GM12878 (cell line): ENCODE measurements around the gene TSPAN19. TPM values are rescaled to one million over a fixed set of nuclear protein-coding genes. Genes with fewer than 3 reads are reported as not detected.

Source experiments
- ATAC-seq: fragments of 200-7000 bp; cut with Tn5 transposase; 3 replicates; pipeline ENCODE4 v1.9.1; 2020; ENCODE audit warnings: mild to moderate bottlenecking, moderate library complexity
- BruUV-seq: library from RNA; stranded (reverse); fragments of 400-500 nt; replicated peaks from 2 replicates; lab custom pipeline; 2021; lab: Mats Ljungman, UMichigan
- CTCF ChIA-PET: fragments of 300-600 bp; sonication (Branson Sonifier 250); formaldehyde crosslinking; extraction: SDS; loops from one replicate; lab custom pipeline; 2021; ENCODE audit warnings: inconsistent platforms; lab: Yijun Ruan, JAX
- POLR2A ChIA-PET: fragments of 350-600 bp; formaldehyde crosslinking; extraction: SDS; loops from one replicate; lab custom pipeline; 2021; ENCODE audit warnings: inconsistent platforms; lab: Charles Lee
- RAD21 ChIA-PET: fragments of 300-600 bp; sonication (Branson Sonifier 250); formaldehyde crosslinking; loops from one replicate; lab custom pipeline; 2023; ENCODE audit warnings: antibody characterized with exemption; ENCODE audit not compliant: unreplicated experiment; lab: Charles Lee
- SMC1A ChIA-PET: fragments of 300-600 bp; sonication (Branson Sonifier 250); formaldehyde crosslinking; loops from one replicate; lab custom pipeline; 2023; ENCODE audit not compliant: unreplicated experiment, uncharacterized antibody; lab: Charles Lee
- DNase-seq: peaks from one replicate; pipeline ENCODE4 v3.0.0-alpha.2; 2011; ENCODE audit warnings: low read depth, low spot score
- FAIRE-seq: peaks from 3 replicates; lab custom pipeline; 2011; peaks lifted over from hg19 to GRCh38; lab: Jason Lieb, UNC
- H2AFZ ChIP-seq: 2 replicates; pipeline ENCODE4 v1.6.0; 2011; ENCODE audit warnings: low read depth, low read length, control low read depth; ENCODE audit not compliant: control insufficient read depth
- H3K27ac ChIP-seq: 2 replicates; pipeline ENCODE4 v1.5.1; 2011; ENCODE audit warnings: control low read depth; ENCODE audit not compliant: control insufficient read depth, insufficient read depth
- H3K27me3 ChIP-seq, 2 experiments: replicated peaks in 1 of 2; 2 replicates each; pipeline versions ENCODE4 v1.6.0 to v1.6.1; 2011; ENCODE audit warnings: low read length in 1 of 2; ENCODE audit not compliant: control insufficient read depth in 2 of 2, insufficient read depth in 2 of 2
- H3K36me3 ChIP-seq, 2 experiments: 2 replicates each; pipeline ENCODE4 v1.5.1; 2011; ENCODE audit warnings: low read length in 1 of 2; ENCODE audit not compliant: control insufficient read depth in 2 of 2, insufficient read depth in 2 of 2
- H3K4me1 ChIP-seq: 2 replicates; pipeline ENCODE4 v1.6.1; 2011; ENCODE audit warnings: mild to moderate bottlenecking, low read length, moderate library complexity, mixed read lengths; ENCODE audit not compliant: control insufficient read depth, insufficient read depth
- H3K4me2 ChIP-seq: 2 replicates; pipeline ENCODE4 v1.6.0; 2011; ENCODE audit warnings: control low read depth; ENCODE audit not compliant: control insufficient read depth, insufficient read depth
- H3K4me3 ChIP-seq: fragments of 200-600 bp; sonication (generic); 2 replicates; pipeline ENCODE4 v1.5.1; 2016
- H3K79me2 ChIP-seq: 2 replicates; pipeline ENCODE4 v1.6.0; 2011; ENCODE audit warnings: low read length; ENCODE audit not compliant: control insufficient read depth, insufficient read depth
- H3K9ac ChIP-seq: 2 replicates; pipeline ENCODE4 v1.8.0; 2011; ENCODE audit warnings: low read length, control low read depth, mixed read lengths; ENCODE audit not compliant: control insufficient read depth, insufficient read depth
- H3K9me3 ChIP-seq: replicated peaks from 3 replicates; pipeline ENCODE4 v1.5.1; 2011; ENCODE audit warnings: mild to moderate bottlenecking, low read length; ENCODE audit not compliant: control insufficient read depth, insufficient read depth
- H4K20me1 ChIP-seq: 2 replicates; pipeline ENCODE4 v1.6.0; 2011; ENCODE audit not compliant: control insufficient read depth, insufficient read depth
- EGR1 ChIP-seq, 2 experiments: IDR thresholded peaks; 1 replicate in 1 of 2; 2 replicates in 1 of 2; pipeline ENCODE4 v1.6.1; 2011 to 2012; ENCODE audit warnings: low read depth in 2 of 2, low read length in 2 of 2, borderline replicate concordance in 1 of 2, mild to moderate bottlenecking in 1 of 2, moderate library complexity in 1 of 2
- ETV6 ChIP-seq, 2 experiments: fragments of 450-650 bp in 1 of 2; IDR thresholded peaks in 1 of 2; conservative IDR thresholded peaks in 1 of 2; 2 replicates each; pipeline ENCODE4 v1.6.1; 2014; ENCODE audit warnings: antibody characterized with exemption in 1 of 2, borderline replicate concordance in 1 of 2, low read depth in 1 of 2, mild to moderate bottlenecking in 1 of 2, moderate library complexity in 1 of 2
- GABPA ChIP-seq: IDR thresholded peaks from 2 replicates; pipeline ENCODE4 v1.6.1; 2014; ENCODE audit warnings: antibody characterized with exemption, low read depth, mild to moderate bottlenecking, inconsistent platforms
- JUNB ChIP-seq: IDR thresholded peaks from 2 replicates; pipeline ENCODE4 v1.6.1; 2016; ENCODE audit warnings: antibody characterized with exemption, mild to moderate bottlenecking
- MTA2 ChIP-seq: fragments of 450-650 bp; IDR thresholded peaks from 2 replicates; pipeline ENCODE4 v1.6.1; 2016; ENCODE audit warnings: low read depth, mild to moderate bottlenecking, moderate library complexity
- PBX3 ChIP-seq: IDR thresholded peaks from 2 replicates; pipeline ENCODE4 v1.6.1; 2011; ENCODE audit warnings: mild to moderate bottlenecking, low read depth, low read length, moderate library complexity; ENCODE audit not compliant: insufficient replicate concordance
- PML ChIP-seq: IDR thresholded peaks from 2 replicates; pipeline ENCODE4 v1.6.1; 2012; ENCODE audit warnings: low read length, inconsistent platforms
- POLR2A ChIP-seq: IDR thresholded peaks from 2 replicates; pipeline ENCODE4 v1.6.1; 2011; ENCODE audit warnings: low read depth, mild to moderate bottlenecking, low read length
- POU2F2 ChIP-seq: IDR thresholded peaks from 3 replicates; pipeline ENCODE4 v1.6.1; 2011; ENCODE audit warnings: low read depth, mild to moderate bottlenecking, low read length, borderline replicate concordance
- RAD51 ChIP-seq: fragments of 450-650 bp; IDR thresholded peaks from 2 replicates; pipeline ENCODE4 v1.6.1; 2016; ENCODE audit warnings: moderate library complexity, mild to moderate bottlenecking, inconsistent platforms
- RELA ChIP-seq: fragments of 450-650 bp; IDR thresholded peaks from 2 replicates; pipeline ENCODE4 v1.8.0; 2014; ENCODE audit warnings: borderline replicate concordance; ENCODE audit not compliant: partially characterized antibody
- SMAD5 ChIP-seq: IDR thresholded peaks from 2 replicates; pipeline ENCODE4 v1.6.1; 2016; ENCODE audit warnings: antibody characterized with exemption, low read depth
- SMARCA5 ChIP-seq: fragments of 450-650 bp; IDR thresholded peaks from 2 replicates; pipeline ENCODE4 v1.6.1; 2017; ENCODE audit warnings: mild to moderate bottlenecking
- SREBF2 ChIP-seq: IDR thresholded peaks from 2 replicates; pipeline ENCODE4 v1.6.1; 2012; ENCODE audit warnings: mild to moderate bottlenecking, low read length
- STAT1 ChIP-seq: fragments of 450-650 bp; conservative IDR thresholded peaks from 2 replicates; pipeline ENCODE4 v1.6.1; 2014; ENCODE audit warnings: antibody characterized with exemption, mild to moderate bottlenecking
- TCF12 ChIP-seq: IDR thresholded peaks from 2 replicates; pipeline ENCODE4 v1.6.1; 2011; ENCODE audit warnings: low read depth, mild to moderate bottlenecking, low read length
- WRNIP1 ChIP-seq: IDR thresholded peaks from 2 replicates; pipeline ENCODE4 v1.6.1; 2011; ENCODE audit warnings: low read depth, low read length, improper control_type of control experiment, borderline replicate concordance
- WGBS: methylation state at CpG from one replicate; pipeline ENCODE4 v1.1.6; 2016; ENCODE audit warnings: low lambda C conversion rate; ENCODE audit not compliant: insufficient replicate concordance, insufficient coverage; ENCODE audit errors: missing lambda C conversion rate; 5-methylcytosine and 5-hydroxymethylcytosine counted together
- in situ Hi-C: fragments of 300-500 bp; cut with MboI; formaldehyde crosslinking; loops from 9 replicates; pipeline ENCODE4 v1.14.3; 2018; ENCODE audit warnings: mixed read lengths
- intact Hi-C: fragments of 100-400 bp; cut with micrococcal nuclease; formaldehyde crosslinking; loops from one replicate; pipeline ENCODE4 v1.14.2; 2022; ENCODE audit not compliant: unreplicated experiment
- polyA plus RNA-seq, 11 experiments: library from polyadenylated mRNA; depleted of rRNA in 4 of 11; unstranded in 6 of 11; stranded (reverse) in 5 of 11; fragments of >200 nt; fragmentation: Nextera tagmentation in 4 of 11; fragmentation: Illumina TruSeq in 1 of 11; extraction: Ambion mirVana in 4 of 11; extraction: Trizol in 1 of 11; gene quantifications; 1 replicate in 1 of 11; 2 replicates in 10 of 11; pipeline versions ENCODE4 v1.2.1 to v1.2.3, GENCODE V29; 2011 to 2016; ENCODE audit warnings: inconsistent platforms in 2 of 11, missing spikeins in 2 of 11, low read depth in 1 of 11
- total RNA-seq, 4 experiments: library from RNA; depleted of rRNA in 3 of 4; stranded (reverse); fragments of >200 nt in 3 of 4; fragmentation: Illumina TruSeq in 1 of 4; extraction: Trizol in 1 of 4; gene quantifications; 2 replicates each; pipeline versions ENCODE4 v1.2.1 to v1.2.3, GENCODE V29; 2013 to 2021

TSPAN19 gene
- total and polyA plus RNA-seq, 10 of the 15 experiments (the other 5 are each of a cell fraction or from before 2014, with no cell fraction given): not detected

DNA sequence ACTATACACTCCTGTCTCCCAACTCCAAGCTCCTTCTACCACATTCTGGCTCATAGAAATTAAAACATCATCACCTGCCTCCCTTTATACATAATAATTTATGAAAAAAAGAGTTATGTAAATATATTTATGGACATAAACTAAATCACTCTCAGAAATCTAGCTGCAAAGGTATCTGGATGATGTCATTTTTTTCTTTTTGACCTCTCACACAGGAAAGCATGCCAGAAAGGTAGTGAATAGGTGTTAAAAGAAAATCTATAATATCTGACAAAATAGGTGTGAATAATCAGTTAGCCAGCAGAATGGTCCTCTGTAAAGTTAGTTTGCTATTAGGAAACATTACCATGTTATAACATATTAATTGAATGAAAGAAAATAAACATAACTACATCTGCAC, 7.8 kb upstream of the TSPAN19 start:
- intact Hi-C loops (no loop called here), in situ Hi-C loops (no loop called here)
- FAIRE-seq (no peak), DNase-seq (no peak), ATAC-seq (no peak)
- CTCF ChIA-PET: no interaction called here
- no TSS peak for BruUV-seq
- no peaks in the 10 kb centered on the region for H3K36me3 ChIP-seq
- no peak overlapping the region for H3K4me2 ChIP-seq
- no peak overlapping the region for H2AFZ ChIP-seq
- POLR2A ChIA-PET: no interaction called here
- H3K79me2 ChIP-seq: no peaks in the 10 kb centered on the region
- H3K9ac ChIP-seq: no peak overlapping the region
- H3K27ac ChIP-seq: no peak overlapping the region
- no peaks in the 10 kb centered on the region for H3K27me3 ChIP-seq
- no peaks in the 10 kb centered on the region for H4K20me1 ChIP-seq
- H3K4me1 ChIP-seq: no peaks in the 10 kb centered on the region
- TF ChIP-seq GABPA (no peak), SREBF2 (no peak), POLR2A (no peak), POU2F2 (no peak), STAT1 (no peak), TCF12 (no peak), MTA2 (no peak), JUNB (no peak), PML (no peak), SMARCA5 (no peak), RAD51 (no peak)
- RAD21 ChIA-PET: interaction anchor here (1.0 kb wide), 1 partner anchor 15 kb away, joined by 3 read pairs; no protein-coding TSS in a partner anchor
- H3K4me3 ChIP-seq: no peak overlapping the region
- no peaks in the 10 kb centered on the region for H3K9me3 ChIP-seq
- SMC1A ChIA-PET: interaction anchor here (0.7 kb wide), 1 partner anchor 141 kb away, joined by 3 read pairs; no protein-coding TSS in a partner anchor

GRCh38 chr12:85041395-85041794, 5.3 kb upstream of the TSPAN19 start:
- TF ChIP-seq SMAD5: no peak
- no peak for TF ChIP-seq PBX3
- TF ChIP-seq ETV6 (conservative IDR thresholded peaks at IDR 0.05 in 1 of 2, IDR thresholded peaks at IDR 0.05 in 1 of 2; ENCODE audit: borderline replicate concordance in 1 of 2, low read depth in 1 of 2): no peak
- TF ChIP-seq WRNIP1: no peak
- no peak for TF ChIP-seq EGR1 (IDR thresholded peaks at IDR 0.05; ENCODE audit: borderline replicate concordance in 1 of 2, low read depth in 2 of 2, low read length in 2 of 2)
- no peak for TF ChIP-seq RELA
- no peak overlapping the region for H2AFZ ChIP-seq
- ChIA-PET CTCF (no interaction called here), RAD21 (no interaction called here), POLR2A (no interaction called here), SMC1A (no interaction called here)
- H3K36me3 ChIP-seq: no peaks in the 10 kb centered on the region
- no peak overlapping the region for H3K27ac ChIP-seq
- in situ Hi-C loops (no loop called here), intact Hi-C loops (no loop called here)
- no peak overlapping the region for H3K4me3 ChIP-seq
- no peak overlapping the region for H3K9ac ChIP-seq
- no peaks in the 10 kb centered on the region for H3K4me1 ChIP-seq
- DNase-seq (no peak), ATAC-seq (no peak), FAIRE-seq (no peak)
- WGBS: 0% methylated on average over 1 of the region's 1 CpG
- H3K79me2 ChIP-seq: no peaks in the 10 kb centered on the region
- BruUV-seq: no TSS peak
- no peaks in the 10 kb centered on the region for H3K27me3 ChIP-seq
- H3K9me3 ChIP-seq: no peaks in the 10 kb centered on the region
- H3K4me2 ChIP-seq: no peak overlapping the region
- H4K20me1 ChIP-seq: no peaks in the 10 kb centered on the region
